AG09319 (cell line): ENCODE measurements around the gene NECAB2.

Experiments used
- DNase-seq: peaks from one replicate; pipeline ENCODE4 v3.0.0-alpha.2; 2010; ENCODE audit warnings: low read depth; ENCODE audit errors: extremely low read depth
- CTCF ChIP-seq: IDR thresholded peaks from 2 replicates; pipeline ENCODE4 v1.5.1; 2011; ENCODE audit warnings: low read depth, mild to moderate bottlenecking, inconsistent platforms, low read length, moderate library complexity

NECAB2 gene

GRCh38 chr16:84000989-84001642, 33.1 kb downstream of the NECAB2 start:
- DNase-seq = no peak
- TF ChIP-seq CTCF = no peak

- no peak for DNase-seq
- TF ChIP-seq CTCF = no peak
These were observed 33.7 kb downstream of the NECAB2 start for GRCh38 chr16:84001726-84002125.

GRCh38 chr16:84003038-84003437, 35.0 kb downstream of the NECAB2 start:
- TF ChIP-seq CTCF = no peak
- no peak for DNase-seq

- TF ChIP-seq CTCF = no peak
These were observed 36.4 kb downstream of the NECAB2 start for GRCh38 chr16:84004442-84004841.

GRCh38 chr16:84005391-84005790, 37.3 kb downstream of the NECAB2 start:
- no peak for DNase-seq
- TF ChIP-seq CTCF = no peak

More at GRCh38 chr16:84004442-84004841, 36.4 kb downstream of the NECAB2 start:
- DNase-seq = no peak

- no peak for DNase-seq
- TF ChIP-seq CTCF = no peak
These were observed 39.5 kb downstream of the NECAB2 start for GRCh38 chr16:84007520-84007919.

GRCh38 chr16:84007965-84008364, 39.9 kb downstream of the NECAB2 start:
- no peak for TF ChIP-seq CTCF
- DNase-seq = no peak
